Upper lobe of left lung (tissue), 6 donors: ENCODE data around the gene KRTAP5-1. TPM values are rescaled to one million over a fixed set of nuclear protein-coding genes. Genes with fewer than 3 reads are reported as not detected.
"Not testable (repeated sequence)": the region's sequence is repeated elsewhere in the genome, so short reads cannot be mapped to it uniquely, and the experiment has no call there.

Experiments used
- ATAC-seq, 2 donors: fragments of 200-7000 bp; cut with Tn5 transposase; one replicate each; pipeline ENCODE4 v1.9.1; 2022; ENCODE audit warnings: mild to moderate bottlenecking in 2 of 2, moderate library complexity in 2 of 2; ENCODE audit not compliant: low FRiP score in 2 of 2
- DNase-seq, 2 donors: peaks; one replicate each; pipeline ENCODE4 v3.0.0-alpha.2; 2019 to 2020
- H3K27ac ChIP-seq, 4 donors: fragments of 200-600 bp; sonication (generic); one replicate each; pipeline ENCODE4 v1.5.1; 2016 to 2019
- H3K27me3 ChIP-seq, 4 donors: fragments of 200-600 bp; sonication (generic); one replicate each; pipeline ENCODE4 v1.5.1; 2017 to 2019
- H3K36me3 ChIP-seq, 4 donors: fragments of 200-600 bp; sonication (generic); one replicate each; pipeline ENCODE4 v1.5.1; 2016 to 2019
- H3K4me1 ChIP-seq, 4 donors: fragments of 200-600 bp; sonication (generic); one replicate each; pipeline ENCODE4 v1.5.1; 2018 to 2019
- H3K4me3 ChIP-seq, 4 donors: fragments of 200-600 bp; sonication (generic); one replicate each; pipeline ENCODE4 v1.5.1; 2017 to 2019; ENCODE audit warnings: mild to moderate bottlenecking in 2 of 4, moderate library complexity in 1 of 4
- H3K9me3 ChIP-seq, 4 donors: fragments of 200-600 bp; sonication (generic); one replicate each; pipeline ENCODE4 v1.5.1; 2018 to 2019
- EP300 ChIP-seq, 4 donors: sonication (generic); formaldehyde crosslinking; IDR thresholded peaks; one replicate each; pipeline ENCODE4 v1.5.1; 2017; ENCODE audit warnings: antibody characterized with exemption in 4 of 4, control low read depth in 2 of 4
- POLR2A ChIP-seq, 4 donors: fragments of 450-650 bp; IDR thresholded peaks; one replicate each; pipeline ENCODE4 v1.5.1; 2016 to 2017; ENCODE audit warnings: antibody characterized with exemption in 4 of 4, mild to moderate bottlenecking in 2 of 4
- POLR2AphosphoS5 ChIP-seq, 2 donors: sonication (generic); formaldehyde crosslinking; IDR thresholded peaks; one replicate each; pipeline ENCODE4 v1.5.1; 2017; ENCODE audit warnings: antibody characterized with exemption in 2 of 2
- WGBS, 2 donors: methylation state at CpG; one replicate each; pipeline ENCODE4 v1.1.5; 2017 to 2018; 5-methylcytosine and 5-hydroxymethylcytosine counted together
- total RNA-seq, 6 donors: library from RNA; depleted of rRNA in 4 of 6; stranded (reverse); fragments of >200 nt in 4 of 6; gene quantifications; one replicate each; pipeline versions ENCODE4 v1.1.0 to v1.2.1, GENCODE V29; 2016 to 2021
- TF ChIP-seq, protein P1 (sequence below), 6 experiments: fragments of 450-650 bp in 4 of 6; fragments of 200-600 bp in 2 of 6; sonication (generic) in 2 of 6; IDR thresholded peaks; one replicate each; pipeline ENCODE4 v1.5.1; 2016 to 2019; ENCODE audit warnings: antibody characterized with exemption in 6 of 6
- donor health status: DM: no; HTN: no; CAD: no; lungs with moderate emphysema.
- donor health status: DM: no; HTN: yes; CAD: no; lungs with severe emphysema.

KRTAP5-1 gene
- total RNA-seq, 6 donors from 2014 or later = not detected

DNA sequence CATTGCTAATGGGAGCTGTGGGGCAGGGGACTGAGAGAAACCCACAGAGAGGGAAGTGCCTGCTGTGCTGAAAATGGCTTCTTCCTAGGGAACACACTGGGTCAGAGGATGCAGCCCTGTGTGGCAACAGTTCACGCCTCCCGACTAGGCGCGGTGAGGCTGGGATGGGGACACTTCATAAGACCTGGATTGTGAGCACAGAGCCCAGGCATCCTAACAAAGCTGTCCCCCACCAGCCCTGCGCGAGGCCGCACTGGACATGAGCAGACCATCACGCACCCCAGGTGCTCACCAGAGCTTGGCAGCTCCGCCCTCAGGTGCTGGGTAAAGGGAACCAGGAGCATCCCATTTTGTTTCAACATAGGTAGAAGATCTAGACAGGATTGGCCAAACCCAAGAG, 38.6 kb upstream of the KRTAP5-1 start:
- Histone ChIP-seq H3K36me3 (no peaks in the 10 kb centered on the region), H3K27me3 (peaks cover 0 to 4% (median 0%) of the 10 kb centered on the region in 4 donors), H3K4me1 (peaks cover 0 to 3% (median 2%) of the 10 kb centered on the region in 4 donors), H3K4me3 (no peak overlapping the region), H3K27ac (no peak overlapping the region), H3K9me3 (no peaks in the 10 kb centered on the region)
- no peak for DNase-seq
- ATAC-seq = peak in 1 of 2 donors; percentile 44
- WGBS, 2 donors = 63 to 68% methylated on average over 9 of the region's 9 CpGs
- no peak for TF ChIP-seq POLR2A (IDR thresholded peaks at IDR 0.05)
- TF ChIP-seq, protein P1, sequence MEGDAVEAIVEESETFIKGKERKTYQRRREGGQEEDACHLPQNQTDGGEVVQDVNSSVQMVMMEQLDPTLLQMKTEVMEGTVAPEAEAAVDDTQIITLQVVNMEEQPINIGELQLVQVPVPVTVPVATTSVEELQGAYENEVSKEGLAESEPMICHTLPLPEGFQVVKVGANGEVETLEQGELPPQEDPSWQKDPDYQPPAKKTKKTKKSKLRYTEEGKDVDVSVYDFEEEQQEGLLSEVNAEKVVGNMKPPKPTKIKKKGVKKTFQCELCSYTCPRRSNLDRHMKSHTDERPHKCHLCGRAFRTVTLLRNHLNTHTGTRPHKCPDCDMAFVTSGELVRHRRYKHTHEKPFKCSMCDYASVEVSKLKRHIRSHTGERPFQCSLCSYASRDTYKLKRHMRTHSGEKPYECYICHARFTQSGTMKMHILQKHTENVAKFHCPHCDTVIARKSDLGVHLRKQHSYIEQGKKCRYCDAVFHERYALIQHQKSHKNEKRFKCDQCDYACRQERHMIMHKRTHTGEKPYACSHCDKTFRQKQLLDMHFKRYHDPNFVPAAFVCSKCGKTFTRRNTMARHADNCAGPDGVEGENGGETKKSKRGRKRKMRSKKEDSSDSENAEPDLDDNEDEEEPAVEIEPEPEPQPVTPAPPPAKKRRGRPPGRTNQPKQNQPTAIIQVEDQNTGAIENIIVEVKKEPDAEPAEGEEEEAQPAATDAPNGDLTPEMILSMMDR (IDR thresholded peaks at IDR 0.05) = no peak
- TF ChIP-seq EP300 (IDR thresholded peaks at IDR 0.05) = no peak
- TF ChIP-seq POLR2AphosphoS5 (IDR thresholded peaks at IDR 0.05) = no peak

DNA sequence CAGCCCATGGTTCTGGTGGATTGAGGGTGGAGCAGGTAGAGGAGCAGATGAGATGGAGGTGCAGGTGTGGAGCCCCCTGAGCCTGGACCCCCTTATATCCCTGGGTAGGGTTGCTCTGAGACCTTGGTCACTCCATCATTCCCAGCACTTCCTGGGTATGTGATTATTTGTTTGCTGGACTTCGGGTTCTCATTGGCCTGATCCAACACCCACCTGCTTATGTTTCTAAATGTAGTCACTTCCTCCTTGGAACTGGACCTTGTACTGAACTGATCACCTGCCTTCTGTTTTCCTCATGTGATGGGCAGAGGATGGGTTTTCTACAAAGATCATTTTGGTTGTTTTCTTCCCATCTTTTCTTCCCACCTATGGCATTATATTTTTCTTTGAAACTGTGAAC, 37.0 kb upstream of the KRTAP5-1 start, which contains the start of gene KRTAP5-4:
KRTAP5-4 (minus strand) TSS at position 53 of the 400 bp plus-strand sequence; CDS start at position 8, 45 bp downstream.
- WGBS, 2 donors = 36% methylated on average over 1 of the region's 1 CpG
- H3K9me3 ChIP-seq = no peaks in the 10 kb centered on the region
- no peak for ATAC-seq
- no peaks in the 10 kb centered on the region for H3K4me1 ChIP-seq
- no peak within 1 kb of the TSS for H3K27ac ChIP-seq
- no peak for DNase-seq
- no peaks in the 10 kb centered on the region for H3K36me3 ChIP-seq
- H3K27me3 ChIP-seq = no peaks in the 10 kb centered on the region
- TF ChIP-seq POLR2A (IDR thresholded peaks at IDR 0.05) (no peak), EP300 (IDR thresholded peaks at IDR 0.05) (no peak), POLR2AphosphoS5 (IDR thresholded peaks at IDR 0.05) (no peak)
- TF ChIP-seq, protein P1 (IDR thresholded peaks at IDR 0.05) = no peak
- H3K4me3 ChIP-seq = no peak within 1 kb of the TSS

DNA sequence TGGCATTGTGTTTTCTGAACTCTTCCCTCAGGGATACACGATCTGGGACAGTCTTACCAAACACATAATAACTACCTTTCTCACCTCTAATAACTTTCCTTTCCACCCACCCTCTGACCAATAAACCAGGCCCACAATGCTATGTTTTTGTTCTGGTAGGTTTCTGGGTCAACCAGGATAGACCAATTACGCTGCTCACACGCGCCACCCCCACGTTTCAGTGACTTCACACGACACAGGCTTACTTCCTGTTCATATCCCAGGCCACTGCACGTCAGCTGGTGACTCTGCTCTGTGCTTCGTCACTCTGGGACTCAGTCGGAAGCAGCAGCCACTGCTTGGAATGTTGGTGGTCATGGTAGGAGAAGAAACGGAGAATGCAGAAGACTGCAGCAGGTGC, 34.4 kb upstream of the KRTAP5-1 start:
- Histone ChIP-seq H3K27ac (no peak overlapping the region), H3K4me3 (no peak overlapping the region), H3K4me1 (no peaks in the 10 kb centered on the region), H3K36me3 (no peaks in the 10 kb centered on the region), H3K9me3 (no peaks in the 10 kb centered on the region), H3K27me3 (no peaks in the 10 kb centered on the region)
- DNase-seq (no peak), ATAC-seq (no peak)
- no peak for TF ChIP-seq POLR2AphosphoS5 (IDR thresholded peaks at IDR 0.05)
- TF ChIP-seq, protein P1 (IDR thresholded peaks at IDR 0.05) = no peak
- TF ChIP-seq EP300 (IDR thresholded peaks at IDR 0.05) = no peak
- no peak for TF ChIP-seq POLR2A (IDR thresholded peaks at IDR 0.05)
- 33 to 39% methylated on average over 10 of the region's 10 CpGs for WGBS, 2 donors

DNA sequence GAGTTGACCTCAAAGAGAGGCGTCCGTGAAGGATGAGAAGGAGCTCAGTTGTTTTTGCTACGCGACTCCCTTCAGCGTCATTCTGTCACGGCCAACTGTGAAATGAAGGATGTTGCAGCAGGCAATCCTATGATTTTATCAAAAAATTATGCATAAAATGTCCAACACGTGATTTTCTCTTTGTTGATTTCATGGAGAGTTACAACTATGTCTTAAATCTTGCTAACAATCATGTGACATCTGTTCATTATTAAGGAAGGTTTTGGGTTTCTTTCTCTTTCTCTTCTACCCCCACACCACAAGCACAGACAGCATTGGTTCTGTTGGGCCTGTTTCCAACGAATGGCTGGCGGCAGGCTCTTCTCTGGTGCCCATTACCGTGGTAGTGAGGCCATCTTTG, 33.1 kb upstream of the KRTAP5-1 start:
- Histone ChIP-seq H3K4me1 (no peaks in the 10 kb centered on the region), H3K36me3 (no peaks in the 10 kb centered on the region), H3K27ac (no peak overlapping the region), H3K27me3 (no peaks in the 10 kb centered on the region), H3K4me3 (no peak overlapping the region), H3K9me3 (no peaks in the 10 kb centered on the region)
- DNase-seq = no peak
- WGBS, 2 donors = 87 to 89% methylated on average over 9 to 10 of the region's 10 CpGs
- TF ChIP-seq POLR2A (IDR thresholded peaks at IDR 0.05) = no peak
- TF ChIP-seq, protein P1 (IDR thresholded peaks at IDR 0.05) = no peak
- TF ChIP-seq EP300 (IDR thresholded peaks at IDR 0.05) = no peak
- TF ChIP-seq POLR2AphosphoS5 (IDR thresholded peaks at IDR 0.05) = no peak
- ATAC-seq = no peak

DNA sequence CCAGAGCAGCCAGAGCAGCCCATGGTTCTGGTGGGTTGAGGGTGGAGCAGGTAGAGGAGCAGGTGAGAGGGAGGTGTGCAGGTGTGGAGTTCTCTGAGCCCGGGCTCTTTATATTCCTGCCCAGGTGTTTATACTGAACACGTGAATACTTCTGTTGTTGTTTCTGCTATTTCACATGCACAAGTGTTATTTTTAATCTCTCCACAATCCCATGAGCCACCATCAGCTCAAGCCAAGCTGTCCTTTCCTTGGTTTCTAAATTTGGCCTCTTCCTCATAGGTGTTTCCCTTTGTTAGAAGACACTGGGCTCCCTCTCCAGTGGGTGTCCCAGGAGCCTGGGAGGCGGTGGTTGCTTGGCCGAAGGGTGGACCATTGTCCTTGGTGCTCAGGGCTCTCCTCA, 23.3 kb upstream of the KRTAP5-1 start, which contains the start of gene KRTAP5-3:
KRTAP5-3 (minus strand) TSS at position 101 of the 400 bp plus-strand sequence; CDS start at position 23, 78 bp downstream.
- ATAC-seq = no peak
- no peak for TF ChIP-seq POLR2AphosphoS5 (IDR thresholded peaks at IDR 0.05)
- TF ChIP-seq, protein P1 (IDR thresholded peaks at IDR 0.05) = no peak
- TF ChIP-seq EP300 (IDR thresholded peaks at IDR 0.05) = no peak
- no peak for TF ChIP-seq POLR2A (IDR thresholded peaks at IDR 0.05)
- Histone ChIP-seq H3K4me1 (no peaks in the 10 kb centered on the region), H3K9me3 (no peaks in the 10 kb centered on the region), H3K4me3 (no peak within 1 kb of the TSS), H3K36me3 (no peaks in the 10 kb centered on the region), H3K27ac (no peak within 1 kb of the TSS), H3K27me3 (no peaks in the 10 kb centered on the region)
- no peak for DNase-seq
- WGBS, 2 donors = 74 to 83% methylated on average over 4 of the region's 4 CpGs

DNA sequence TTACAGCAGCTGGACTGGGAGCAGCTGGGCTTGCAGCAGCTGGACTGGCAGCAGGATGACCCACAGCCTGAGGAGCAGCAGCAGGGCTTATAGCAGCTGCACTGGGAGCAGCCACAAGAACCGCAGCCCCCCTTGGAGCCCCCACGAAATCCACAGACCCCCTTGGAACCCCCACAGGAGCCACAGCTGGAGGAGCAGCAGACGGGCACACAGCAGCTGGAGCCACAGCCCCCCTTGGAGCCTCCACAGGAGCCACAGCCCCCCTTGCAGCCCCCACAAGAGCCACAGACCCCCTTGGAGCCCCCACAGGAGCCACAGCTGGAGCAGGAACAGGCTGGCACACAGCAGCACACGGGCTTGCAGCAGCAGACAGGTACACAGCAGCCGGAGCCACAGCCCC, 22.8 kb upstream of the KRTAP5-1 start:
- H3K36me3 ChIP-seq, H3K27ac ChIP-seq, DNase-seq, ATAC-seq, H3K4me1 ChIP-seq, H3K4me3 ChIP-seq, H3K9me3 ChIP-seq, H3K27me3 ChIP-seq: not testable (repeated sequence)
- 49% methylated on average over 3 of the region's 5 CpGs; no CpG with 5 or more reads in 1 of the 2 donors for WGBS, 2 donors

DNA sequence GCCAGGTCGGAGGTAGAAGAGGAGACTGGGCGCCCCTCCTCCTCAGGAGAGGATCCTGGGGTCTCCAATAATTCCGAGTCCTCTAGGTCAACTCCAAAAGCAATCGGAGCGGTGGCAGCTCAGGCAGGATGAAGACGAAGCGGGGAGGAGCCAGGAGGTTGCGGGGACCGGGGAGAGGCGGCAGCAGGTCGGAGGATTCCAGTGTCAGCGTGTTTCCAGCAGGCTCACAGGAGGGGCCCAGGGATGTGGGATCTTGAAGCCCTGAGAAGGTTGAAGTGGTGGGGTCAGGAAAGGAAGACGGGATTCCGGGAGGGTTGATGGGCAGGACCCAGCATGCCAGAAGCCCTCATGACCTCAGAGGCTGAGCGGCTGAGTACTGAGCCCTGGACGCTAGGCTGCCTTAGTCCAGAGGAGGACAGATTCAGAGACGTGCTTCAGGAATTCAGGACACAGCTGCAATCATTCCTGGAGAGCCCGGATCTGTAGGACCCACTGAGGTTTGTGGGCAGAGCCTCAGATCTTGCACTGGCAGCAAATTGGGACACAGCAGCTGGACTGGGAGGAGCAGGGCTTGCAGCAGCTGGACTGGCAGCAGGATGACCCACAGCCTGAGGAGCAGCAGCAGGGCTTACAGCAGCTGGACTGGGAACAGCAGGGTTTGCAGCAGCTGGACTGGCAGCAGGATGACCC, 22.2 kb upstream of the KRTAP5-1 start:
- not testable (repeated sequence) for H3K27ac ChIP-seq, H3K9me3 ChIP-seq, H3K4me3 ChIP-seq, H3K36me3 ChIP-seq, DNase-seq, H3K27me3 ChIP-seq, H3K4me1 ChIP-seq
- peak in 1 of 2 donors; percentile 12 for ATAC-seq
- WGBS, 2 donors = 51 to 54% methylated on average over 16 to 18 of the region's 18 CpGs
